WERI-Rb-1 (cell line): ENCODE measurements around the gene SLC7A14.

Experiments
- DNase-seq: peaks from one replicate; pipeline ENCODE4 v3.0.0-alpha.2; 2020
- H3K27ac ChIP-seq: fragments of 250-450 bp; sonication (Bioruptor Pico); 2 replicates; pipeline ENCODE4 v1.5.1; 2020; ENCODE audit warnings: mild to moderate bottlenecking, moderate library complexity
- H3K27me3 ChIP-seq: fragments of 250-450 bp; sonication (Bioruptor Pico); 2 replicates; pipeline ENCODE4 v1.5.1; 2021; ENCODE audit warnings: mild to moderate bottlenecking, low read depth, moderate library complexity; ENCODE audit not compliant: insufficient read depth, severe bottlenecking
- H3K36me3 ChIP-seq: fragments of 250-450 bp; sonication (Bioruptor Pico); 2 replicates; pipeline ENCODE4 v1.5.1; 2020; ENCODE audit warnings: mild to moderate bottlenecking, moderate library complexity
- H3K4me3 ChIP-seq: 2 replicates; pipeline ENCODE4 v1.5.1; 2011; ENCODE audit warnings: low read depth, mild to moderate bottlenecking, control low read depth, low read length
- H3K9me3 ChIP-seq: fragments of 250-450 bp; sonication (Bioruptor Pico); 2 replicates; pipeline ENCODE4 v1.5.1; 2021; ENCODE audit warnings: mild to moderate bottlenecking, moderate library complexity; ENCODE audit not compliant: severe bottlenecking
- CTCF ChIP-seq: IDR thresholded peaks from 2 replicates; pipeline ENCODE4 v1.5.1; 2011; ENCODE audit warnings: low read depth, mild to moderate bottlenecking, control low read depth, inconsistent platforms, low read length

The SLC7A14 gene

GRCh38 chr3:170450039-170450438, 135.8 kb downstream of the SLC7A14 start:
- DNase-seq, result no peak
- H3K36me3 ChIP-seq, result no peaks in the 10 kb centered on the region
- no peak overlapping the region for H3K27ac ChIP-seq
- H3K27me3 ChIP-seq, result no peaks in the 10 kb centered on the region
- no peaks in the 10 kb centered on the region for H3K9me3 ChIP-seq
- no peak for TF ChIP-seq CTCF
- H3K4me3 ChIP-seq, result no peak overlapping the region

- H3K27ac ChIP-seq, result no peak overlapping the region
- no peaks in the 10 kb centered on the region for H3K9me3 ChIP-seq
- TF ChIP-seq CTCF, result no peak
- no peaks in the 10 kb centered on the region for H3K27me3 ChIP-seq
- no peak for DNase-seq
- H3K36me3 ChIP-seq, result no peaks in the 10 kb centered on the region
- no peak overlapping the region for H3K4me3 ChIP-seq
Measured at GRCh38 chr3:170448584-170448983, 137.3 kb downstream of the SLC7A14 start.

- Histone ChIP-seq H3K27ac (no peak overlapping the region), H3K4me3 (no peak overlapping the region), H3K36me3 (no peaks in the 10 kb centered on the region), H3K9me3 (no peaks in the 10 kb centered on the region), H3K27me3 (no peaks in the 10 kb centered on the region)
- no peak for DNase-seq
- TF ChIP-seq CTCF, result no peak
Measured at GRCh38 chr3:170443457-170443856, 142.4 kb downstream of the SLC7A14 start.

GRCh38 chr3:170442947-170443346, 142.9 kb downstream of the SLC7A14 start:
- H3K27me3 ChIP-seq, result no peaks in the 10 kb centered on the region
- no peaks in the 10 kb centered on the region for H3K9me3 ChIP-seq
- H3K36me3 ChIP-seq, result no peaks in the 10 kb centered on the region
- no peak for DNase-seq
- H3K4me3 ChIP-seq, result no peak overlapping the region
- no peak overlapping the region for H3K27ac ChIP-seq
- TF ChIP-seq CTCF, result no peak

- Histone ChIP-seq H3K4me3 (no peak overlapping the region), H3K27ac (no peak overlapping the region), H3K9me3 (no peaks in the 10 kb centered on the region), H3K27me3 (no peaks in the 10 kb centered on the region), H3K36me3 (no peaks in the 10 kb centered on the region)
- no peak for TF ChIP-seq CTCF
- DNase-seq, result no peak
Measured at GRCh38 chr3:170441412-170441811, 144.5 kb downstream of the SLC7A14 start.

GRCh38 chr3:170440344-170440743, 145.5 kb downstream of the SLC7A14 start:
- H3K27me3 ChIP-seq, result no peaks in the 10 kb centered on the region
- DNase-seq, result no peak
- H3K36me3 ChIP-seq, result no peaks in the 10 kb centered on the region

More at GRCh38 chr3:170440344-170440743, 145.5 kb downstream of the SLC7A14 start:
- no peak for TF ChIP-seq CTCF
- H3K27ac ChIP-seq, result no peak overlapping the region
- no peak overlapping the region for H3K4me3 ChIP-seq
- H3K9me3 ChIP-seq, result no peaks in the 10 kb centered on the region
